Osteocyte (in vitro differentiated cells): Measurements from ENCODE around the gene CDC37L1. TPM values are rescaled to one million over a fixed set of nuclear protein-coding genes. Genes with fewer than 3 reads are reported as not detected.

Source experiments
- DNase-seq: peaks from one replicate; pipeline ENCODE4 v3.0.0; 2021; ENCODE audit warnings: mixed read lengths; ENCODE audit not compliant: unreplicated experiment; ENCODE audit errors: extremely low spot score
- H3K27ac Mint-ChIP-seq: one replicate; pipeline ENCODE4 v1.8.0; 2021; ENCODE audit warnings: mild to moderate bottlenecking, mixed read lengths; ENCODE audit not compliant: unreplicated experiment
- H3K27me3 Mint-ChIP-seq: one replicate; pipeline ENCODE4 v1.8.0; 2021; ENCODE audit warnings: mixed read lengths; ENCODE audit not compliant: unreplicated experiment
- H3K36me3 Mint-ChIP-seq: one replicate; pipeline ENCODE4 v1.8.0; 2021; ENCODE audit warnings: mixed read lengths; ENCODE audit not compliant: unreplicated experiment
- H3K4me1 Mint-ChIP-seq: one replicate; pipeline ENCODE4 v1.8.0; 2021; ENCODE audit warnings: mixed read lengths; ENCODE audit not compliant: unreplicated experiment
- H3K4me3 Mint-ChIP-seq: one replicate; pipeline ENCODE4 v1.8.0; 2021; ENCODE audit warnings: mild to moderate bottlenecking, moderate library complexity, mixed read lengths; ENCODE audit not compliant: unreplicated experiment
- H3K9me3 Mint-ChIP-seq: one replicate; pipeline ENCODE4 v1.8.0; 2021; ENCODE audit warnings: mixed read lengths; ENCODE audit not compliant: unreplicated experiment
- total RNA-seq: library from RNA; stranded (reverse); gene quantifications from 2 replicates; pipeline ENCODE4 v1.2.1, GENCODE V29; 2021
- TF ChIP-seq, protein P1 (sequence below): fragments of 200-600 bp; sonication (generic); IDR thresholded peaks from 2 replicates; pipeline ENCODE4 v1.5.0; 2021; ENCODE audit warnings: antibody characterized with exemption, mild to moderate bottlenecking, moderate library complexity

The CDC37L1 gene
- total RNA-seq, 1 donor from 2014 or later, result 19.9 TPM

DNA sequence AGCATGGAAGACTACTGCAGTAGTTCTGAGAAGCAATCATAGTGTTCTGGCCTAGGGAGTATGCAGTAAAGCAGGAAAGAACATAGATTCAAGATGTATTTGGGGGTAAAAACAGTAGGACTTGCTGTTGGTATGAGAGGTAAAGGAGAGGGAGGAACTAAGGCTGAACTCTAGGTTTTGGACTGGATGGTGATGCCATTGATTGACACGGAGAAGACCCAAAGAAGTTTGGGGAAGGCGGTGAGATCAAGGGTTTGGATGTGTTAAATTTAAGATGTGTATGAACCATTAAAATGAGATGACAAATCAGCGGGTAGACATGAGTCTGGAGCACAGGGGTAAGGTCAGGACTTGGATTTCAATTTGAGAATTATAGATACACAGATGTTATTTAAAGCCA, 2.0 kb upstream of the CDC37L1 start:
- Mint-ChIP-seq H3K27ac (no peak overlapping the region), H3K4me1 (peaks cover 18% of the 10 kb centered on the region), H3K27me3 (no peaks in the 10 kb centered on the region), H3K4me3 (no peak overlapping the region), H3K36me3 (no peaks in the 10 kb centered on the region), H3K9me3 (no peaks in the 10 kb centered on the region)
- no peak for DNase-seq
- TF ChIP-seq, protein P1, sequence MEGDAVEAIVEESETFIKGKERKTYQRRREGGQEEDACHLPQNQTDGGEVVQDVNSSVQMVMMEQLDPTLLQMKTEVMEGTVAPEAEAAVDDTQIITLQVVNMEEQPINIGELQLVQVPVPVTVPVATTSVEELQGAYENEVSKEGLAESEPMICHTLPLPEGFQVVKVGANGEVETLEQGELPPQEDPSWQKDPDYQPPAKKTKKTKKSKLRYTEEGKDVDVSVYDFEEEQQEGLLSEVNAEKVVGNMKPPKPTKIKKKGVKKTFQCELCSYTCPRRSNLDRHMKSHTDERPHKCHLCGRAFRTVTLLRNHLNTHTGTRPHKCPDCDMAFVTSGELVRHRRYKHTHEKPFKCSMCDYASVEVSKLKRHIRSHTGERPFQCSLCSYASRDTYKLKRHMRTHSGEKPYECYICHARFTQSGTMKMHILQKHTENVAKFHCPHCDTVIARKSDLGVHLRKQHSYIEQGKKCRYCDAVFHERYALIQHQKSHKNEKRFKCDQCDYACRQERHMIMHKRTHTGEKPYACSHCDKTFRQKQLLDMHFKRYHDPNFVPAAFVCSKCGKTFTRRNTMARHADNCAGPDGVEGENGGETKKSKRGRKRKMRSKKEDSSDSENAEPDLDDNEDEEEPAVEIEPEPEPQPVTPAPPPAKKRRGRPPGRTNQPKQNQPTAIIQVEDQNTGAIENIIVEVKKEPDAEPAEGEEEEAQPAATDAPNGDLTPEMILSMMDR, result no peak

DNA sequence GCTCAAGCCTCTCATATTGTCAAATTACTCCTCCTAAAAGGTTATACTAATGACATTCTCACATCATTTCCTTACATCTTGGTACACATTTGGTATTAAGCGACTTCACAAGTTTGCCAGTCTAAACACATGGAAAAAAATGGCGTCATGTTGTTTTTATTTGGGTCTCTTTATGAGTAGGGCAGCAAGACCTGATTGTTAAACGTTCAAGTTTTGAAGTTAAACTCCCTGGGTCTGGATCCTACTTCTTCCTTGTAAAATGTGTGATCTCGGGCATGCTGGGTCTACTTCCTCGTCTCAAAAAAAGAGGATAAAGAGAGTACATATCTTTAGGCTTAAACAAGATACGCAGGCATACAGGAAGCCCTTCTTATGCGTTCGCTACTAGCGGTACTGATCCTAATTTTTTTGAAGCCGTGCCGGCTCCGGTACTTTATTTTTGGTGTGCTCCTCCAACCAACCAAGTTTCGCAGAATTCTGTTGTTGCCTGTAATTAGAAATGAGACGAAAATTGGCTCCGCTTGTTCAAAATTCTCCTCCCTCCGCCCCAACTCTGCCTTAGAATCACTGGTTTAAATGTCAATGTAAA, 596 bp upstream of the CDC37L1 start:
- H3K4me1 Mint-ChIP-seq, result peaks cover 18% of the 10 kb centered on the region
- no peaks in the 10 kb centered on the region for H3K27me3 Mint-ChIP-seq
- no peaks in the 10 kb centered on the region for H3K9me3 Mint-ChIP-seq
- H3K4me3 Mint-ChIP-seq, result no peak overlapping the region
- TF ChIP-seq, protein P1, result no peak
- H3K36me3 Mint-ChIP-seq, result no peaks in the 10 kb centered on the region
- no peak for DNase-seq
- H3K27ac Mint-ChIP-seq, result no peak overlapping the region

DNA sequence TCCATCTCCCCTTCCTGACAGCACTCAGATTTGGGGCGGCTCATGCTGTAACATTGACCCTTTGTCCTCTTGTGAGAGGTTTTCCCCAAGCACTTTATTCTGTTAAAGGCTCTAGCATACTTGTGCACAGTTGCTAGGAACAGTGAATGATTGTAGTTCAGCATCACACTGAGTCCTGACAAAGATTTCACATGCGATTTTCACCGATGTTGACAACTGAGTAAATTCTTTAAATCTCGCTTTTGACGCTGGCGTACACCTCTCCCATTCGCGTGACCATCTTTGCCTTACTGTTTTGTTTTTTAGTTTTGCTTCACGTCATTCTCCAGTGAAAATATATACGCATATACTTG, 780 bp downstream of the CDC37L1 start:
- DNase-seq, result no peak
- peaks cover 8% of the 10 kb centered on the region for H3K4me1 Mint-ChIP-seq
- TF ChIP-seq, protein P1, result no peak
- H3K27me3 Mint-ChIP-seq, result no peaks in the 10 kb centered on the region
- H3K36me3 Mint-ChIP-seq, result peaks cover 9% of the 10 kb centered on the region
- no peak overlapping the region for H3K4me3 Mint-ChIP-seq
- H3K9me3 Mint-ChIP-seq, result no peaks in the 10 kb centered on the region
- no peak overlapping the region for H3K27ac Mint-ChIP-seq

DNA sequence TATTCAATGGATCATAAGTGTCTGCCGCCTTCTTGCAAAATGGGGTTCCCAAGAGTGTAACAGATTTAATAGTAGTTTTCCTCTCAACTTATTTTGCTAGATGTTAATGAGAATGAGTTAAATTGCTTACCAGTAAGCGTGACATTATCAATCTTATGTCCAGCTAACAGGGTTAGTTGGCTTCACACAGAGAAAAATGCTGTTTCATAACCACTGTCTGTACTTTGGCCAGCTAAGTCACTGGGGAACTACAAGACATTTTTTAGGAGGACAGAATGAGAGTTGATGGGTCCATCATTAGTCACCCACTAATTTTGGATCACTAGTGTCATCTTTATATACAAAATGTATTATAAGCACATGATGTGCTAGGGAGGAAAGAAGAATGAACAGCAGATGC, 1.4 kb downstream of the CDC37L1 start:
- Mint-ChIP-seq H3K4me1 (peaks cover 3% of the 10 kb centered on the region), H3K4me3 (no peak overlapping the region), H3K27me3 (no peaks in the 10 kb centered on the region), H3K36me3 (peaks cover 13% of the 10 kb centered on the region), H3K9me3 (no peaks in the 10 kb centered on the region), H3K27ac (no peak overlapping the region)
- TF ChIP-seq, protein P1, result no peak
- DNase-seq, result no peak

DNA sequence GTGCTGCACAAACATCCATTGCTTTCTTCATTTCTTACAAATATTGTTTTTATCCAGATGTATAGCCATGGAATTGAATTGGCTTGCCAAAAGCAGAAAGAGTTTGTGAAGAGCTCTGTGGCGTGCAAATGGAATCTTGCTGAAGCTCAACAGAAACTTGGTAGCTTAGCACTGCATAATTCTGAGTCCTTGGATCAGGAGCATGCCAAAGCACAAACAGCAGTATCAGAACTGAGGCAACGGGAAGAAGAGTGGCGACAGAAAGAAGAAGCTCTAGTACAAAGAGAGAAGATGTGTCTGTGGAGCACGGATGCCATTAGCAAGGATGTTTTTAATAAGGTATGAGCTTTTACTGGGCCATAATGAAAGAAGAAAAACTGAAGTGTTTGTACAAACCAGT, 5.5 kb downstream of the CDC37L1 start:
- no peak for DNase-seq
- H3K9me3 Mint-ChIP-seq, result no peaks in the 10 kb centered on the region
- TF ChIP-seq, protein P1, result no peak
- H3K4me3 Mint-ChIP-seq, result no peak overlapping the region
- H3K27me3 Mint-ChIP-seq, result no peaks in the 10 kb centered on the region
- peaks cover 4% of the 10 kb centered on the region for H3K4me1 Mint-ChIP-seq
- no peak overlapping the region for H3K27ac Mint-ChIP-seq
- H3K36me3 Mint-ChIP-seq, result peaks cover 19% of the 10 kb centered on the region
